Trophoblast cell (in vitro differentiated cells and primary cell): Measurements from ENCODE around the gene ATP2C2.

ENCODE experiments used
- DNase-seq, 2 donors: peaks; one replicate each; pipeline ENCODE4 v3.0.0-alpha.2; 2016
- H2AFZ ChIP-seq: 2 replicates; pipeline ENCODE4 v1.6.1; 2013; ENCODE audit warnings: low read length, moderate library complexity, mild to moderate bottlenecking; ENCODE audit not compliant: insufficient read depth, poor library complexity
- H2AK5ac ChIP-seq: 2 replicates; pipeline ENCODE4 v1.6.1; 2013; ENCODE audit warnings: mild to moderate bottlenecking, low read length
- H2BK120ac ChIP-seq: 2 replicates; pipeline ENCODE4 v1.6.1; 2013; ENCODE audit warnings: low read length, mild to moderate bottlenecking, moderate library complexity; ENCODE audit not compliant: insufficient read depth, poor library complexity
- H2BK12ac ChIP-seq: 2 replicates; pipeline ENCODE4 v1.6.1; 2013; ENCODE audit warnings: mild to moderate bottlenecking, low read length, moderate library complexity
- H2BK5ac ChIP-seq: 2 replicates; pipeline ENCODE4 v1.6.1; 2013; ENCODE audit warnings: low read length, low read depth, moderate library complexity, mild to moderate bottlenecking; ENCODE audit not compliant: poor library complexity
- H3K14ac ChIP-seq: 2 replicates; pipeline ENCODE4 v1.6.1; 2013; ENCODE audit warnings: mild to moderate bottlenecking, low read length
- H3K18ac ChIP-seq: 2 replicates; pipeline ENCODE4 v1.6.1; 2013; ENCODE audit warnings: mild to moderate bottlenecking, low read length
- H3K23ac ChIP-seq: 2 replicates; pipeline ENCODE4 v1.6.1; 2013; ENCODE audit warnings: low read length
- H3K27ac ChIP-seq: 2 replicates; pipeline ENCODE4 v1.5.1; 2013; ENCODE audit warnings: low read depth, mild to moderate bottlenecking, inconsistent platforms, low read length, moderate library complexity
- H3K27me3 ChIP-seq: 2 replicates; pipeline ENCODE4 v1.6.1; 2013; ENCODE audit warnings: inconsistent platforms, mild to moderate bottlenecking, low read length, moderate library complexity; ENCODE audit not compliant: insufficient read depth
- H3K36me3 ChIP-seq, 2 experiments: 1 replicate in 1 of 2; 2 replicates in 1 of 2; pipeline ENCODE4 v1.6.1; 2013; ENCODE audit warnings: low read length in 2 of 2, mild to moderate bottlenecking in 2 of 2, moderate library complexity in 1 of 2; ENCODE audit not compliant: insufficient read depth in 2 of 2, control insufficient read depth in 1 of 2
- H3K4ac ChIP-seq: 2 replicates; pipeline ENCODE4 v1.6.1; 2013; ENCODE audit warnings: low read depth, mild to moderate bottlenecking, low read length, moderate library complexity
- H3K4me1 ChIP-seq, 2 experiments: 1 replicate in 1 of 2; 2 replicates in 1 of 2; pipeline ENCODE4 v1.6.1; 2013; ENCODE audit warnings: low read length in 2 of 2, mild to moderate bottlenecking in 2 of 2, moderate library complexity in 1 of 2; ENCODE audit not compliant: insufficient read depth in 2 of 2, control insufficient read depth in 1 of 2
- H3K4me2 ChIP-seq: 2 replicates; pipeline ENCODE4 v1.6.1; 2013; ENCODE audit warnings: inconsistent platforms, mild to moderate bottlenecking, low read length, moderate library complexity
- H3K4me3 ChIP-seq: 2 replicates; pipeline ENCODE4 v1.5.1; 2013; ENCODE audit warnings: mild to moderate bottlenecking, low read depth, low read length, inconsistent platforms
- H3K79me1 ChIP-seq: one replicate; pipeline ENCODE4 v1.6.1; 2013; ENCODE audit warnings: low read length
- H3K79me2 ChIP-seq: 2 replicates; pipeline ENCODE4 v1.6.1; 2013; ENCODE audit warnings: low read length, mild to moderate bottlenecking; ENCODE audit not compliant: control insufficient read depth, insufficient read depth, poor library complexity
- H3K9ac ChIP-seq: 2 replicates; pipeline ENCODE4 v1.6.1; 2013; ENCODE audit warnings: mild to moderate bottlenecking, low read length
- H3K9me3 ChIP-seq: 2 replicates; pipeline ENCODE4 v1.6.1; 2013; ENCODE audit warnings: low read depth, mild to moderate bottlenecking, control low read depth, inconsistent platforms, low read length; ENCODE audit not compliant: insufficient read depth
- H4K12ac ChIP-seq: 2 replicates; pipeline ENCODE4 v1.6.1; 2013; ENCODE audit warnings: low read depth, mild to moderate bottlenecking, low read length, moderate library complexity
- H4K8ac ChIP-seq: 2 replicates; pipeline ENCODE4 v1.6.1; 2013; ENCODE audit warnings: low read depth, mild to moderate bottlenecking, low read length, moderate library complexity
- H4K91ac ChIP-seq: one replicate; pipeline ENCODE4 v1.6.1; 2013; ENCODE audit warnings: low read depth, mild to moderate bottlenecking, low read length, moderate library complexity
- WGBS: extraction: QIAGEN DNeasy Blood & Tissue Kit; methylation state at CpG from one replicate; pipeline ENCODE4 v1.1.7; 2013; ENCODE audit warnings: missing lambda C conversion rate; ENCODE audit not compliant: insufficient read length, insufficient coverage; ENCODE audit errors: extremely low coverage; 5-methylcytosine and 5-hydroxymethylcytosine counted together

The ATP2C2 gene

GRCh38 chr16:84426804-84427203, 58.5 kb downstream of the ATP2C2 start:
- Histone ChIP-seq H3K36me3 (peaks cover 0 to 4% of the 10 kb centered on the region in 2 experiments), H2AK5ac (no peak overlapping the region), H4K91ac (no peak overlapping the region), H2BK120ac (no peak overlapping the region), H2BK5ac (no peak overlapping the region), H3K79me2 (no peaks in the 10 kb centered on the region), H4K12ac (no peak overlapping the region), H3K23ac (no peak overlapping the region), H3K27ac (no peak overlapping the region), H4K8ac (no peak overlapping the region), H3K4me2 (no peak overlapping the region), H3K79me1 (no peaks in the 10 kb centered on the region), H2AFZ (no peak overlapping the region), H3K4ac (no peak overlapping the region), H3K27me3 (no peaks in the 10 kb centered on the region), H3K9me3 (peaks cover 2% of the 10 kb centered on the region), H3K14ac (no peak overlapping the region), H2BK12ac (no peak overlapping the region), H3K9ac (no peak overlapping the region), H3K4me3 (no peak overlapping the region), H3K18ac (no peak overlapping the region), H3K4me1 (no peaks in the 10 kb centered on the region)
- no peak for DNase-seq
- no CpG with 5 or more reads among the region's 12 CpGs for WGBS

DNA sequence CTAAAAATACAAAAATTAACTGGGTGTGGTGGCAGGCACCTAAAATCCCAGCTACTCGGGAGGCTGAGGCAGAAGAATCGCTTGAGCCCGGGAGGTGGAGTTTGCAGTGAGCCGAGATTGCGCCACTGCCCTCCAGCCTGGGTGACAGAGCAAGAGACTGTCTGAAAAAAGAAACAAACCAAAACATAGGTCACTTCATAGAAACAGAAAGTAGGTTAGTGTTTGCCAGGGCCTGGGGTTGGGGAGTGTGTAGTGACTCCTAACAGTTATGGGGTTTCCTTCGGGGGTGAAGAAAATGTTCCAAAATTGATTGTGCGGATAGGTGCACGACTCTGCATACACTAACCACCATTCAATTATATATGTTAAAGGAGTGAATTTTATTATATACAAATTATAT, 59.2 kb downstream of the ATP2C2 start:
- Histone ChIP-seq H3K27ac (no peak overlapping the region), H3K9me3 (peaks cover 2% of the 10 kb centered on the region)
- WGBS: no CpG with 5 or more reads among the region's 8 CpGs

DNA sequence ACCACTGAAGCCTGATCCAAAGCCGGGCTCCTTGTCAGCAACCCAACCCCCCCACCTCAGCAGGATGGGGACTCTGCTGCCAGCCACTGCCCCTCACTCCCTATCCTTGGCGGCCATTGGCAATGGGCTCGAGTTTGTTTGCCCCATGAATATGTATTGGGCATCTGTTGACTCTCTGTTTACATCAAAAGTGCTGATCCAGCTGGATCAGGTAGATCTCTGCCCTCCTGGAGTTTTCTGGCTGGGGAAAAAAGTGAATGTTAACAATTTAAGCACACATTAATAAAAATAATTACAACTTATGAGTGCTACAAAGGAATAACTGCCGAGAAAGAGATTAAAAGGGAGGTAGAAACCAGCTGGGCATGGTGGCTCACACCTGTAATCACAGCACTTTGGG, 62.5 kb downstream of the ATP2C2 start:
- no peaks in the 10 kb centered on the region for H3K4me1 ChIP-seq
- no peak overlapping the region for H3K18ac ChIP-seq
- no peak overlapping the region for H3K4me2 ChIP-seq
- no peak overlapping the region for H3K27ac ChIP-seq
- no peak overlapping the region for H2BK5ac ChIP-seq
- H2AK5ac ChIP-seq: no peak overlapping the region
- no peak overlapping the region for H4K8ac ChIP-seq
- H3K9ac ChIP-seq: no peak overlapping the region
- H3K4me3 ChIP-seq: no peak overlapping the region
- no peak overlapping the region for H4K12ac ChIP-seq
- H2AFZ ChIP-seq: no peak overlapping the region
- no CpG with 5 or more reads among the region's 4 CpGs for WGBS
- no peak overlapping the region for H4K91ac ChIP-seq
- no peak overlapping the region for H2BK12ac ChIP-seq
- no peaks in the 10 kb centered on the region for H3K27me3 ChIP-seq
- no peaks in the 10 kb centered on the region for H3K79me2 ChIP-seq
- H3K14ac ChIP-seq: no peak overlapping the region
- DNase-seq: no peak
- H3K4ac ChIP-seq: no peak overlapping the region
- H2BK120ac ChIP-seq: no peak overlapping the region
- no peaks in the 10 kb centered on the region for H3K9me3 ChIP-seq
- no peaks in the 10 kb centered on the region for H3K79me1 ChIP-seq
- no peaks in the 10 kb centered on the region for H3K36me3 ChIP-seq
- H3K23ac ChIP-seq: no peak overlapping the region

More for the DNA sequence above, 59.2 kb downstream of the ATP2C2 start:
- Histone ChIP-seq H3K4me2 (no peak overlapping the region), H4K8ac (no peak overlapping the region), H2BK120ac (no peak overlapping the region), H3K4ac (no peak overlapping the region), H2AK5ac (no peak overlapping the region), H3K79me1 (no peaks in the 10 kb centered on the region), H2BK5ac (no peak overlapping the region), H3K27me3 (no peaks in the 10 kb centered on the region), H2AFZ (no peak overlapping the region), H3K4me3 (no peak overlapping the region), H3K18ac (no peak overlapping the region), H4K12ac (no peak overlapping the region), H3K4me1 (no peaks in the 10 kb centered on the region), H3K9ac (no peak overlapping the region), H3K79me2 (no peaks in the 10 kb centered on the region), H4K91ac (no peak overlapping the region), H3K36me3 (no peaks in the 10 kb centered on the region), H3K14ac (no peak overlapping the region), H2BK12ac (no peak overlapping the region), H3K23ac (no peak overlapping the region)
- no peak for DNase-seq

DNA sequence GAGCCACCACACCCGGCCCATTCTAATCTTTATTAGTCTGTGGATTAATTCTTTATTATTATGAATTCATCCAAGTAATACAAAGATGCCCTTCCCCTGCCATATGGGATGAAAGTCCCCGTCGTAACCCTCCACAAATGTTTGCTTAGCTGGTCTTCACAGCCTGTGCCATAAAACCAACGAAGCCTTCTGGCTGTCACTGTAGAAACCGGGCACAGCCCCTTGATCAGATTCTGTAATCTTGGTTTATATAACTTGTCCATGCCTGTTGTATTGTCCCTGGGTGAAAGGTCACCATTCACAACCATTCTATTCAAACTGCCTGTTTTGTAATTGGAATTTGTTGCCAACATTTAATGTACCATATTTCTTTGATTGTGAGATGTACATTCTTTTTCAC, 66.5 kb downstream of the ATP2C2 start:
- Histone ChIP-seq H3K14ac (no peak overlapping the region), H2AFZ (no peak overlapping the region), H3K4me2 (no peak overlapping the region), H2AK5ac (no peak overlapping the region), H3K9ac (no peak overlapping the region), H3K27ac (no peak overlapping the region), H3K79me2 (no peaks in the 10 kb centered on the region), H4K8ac (no peak overlapping the region), H3K4me1 (no peaks in the 10 kb centered on the region), H2BK120ac (no peak overlapping the region), H3K36me3 (no peaks in the 10 kb centered on the region), H3K9me3 (no peaks in the 10 kb centered on the region), H3K79me1 (no peaks in the 10 kb centered on the region), H2BK12ac (no peak overlapping the region), H3K27me3 (no peaks in the 10 kb centered on the region), H4K12ac (no peak overlapping the region), H3K4ac (no peak overlapping the region), H4K91ac (no peak overlapping the region), H2BK5ac (no peak overlapping the region), H3K23ac (no peak overlapping the region), H3K18ac (no peak overlapping the region), H3K4me3 (no peak overlapping the region)
- no peak for DNase-seq
- no CpG with 5 or more reads among the region's 5 CpGs for WGBS
